Measurements from ENCODE around the gene SLC25A11. TPM values are rescaled to one million over a fixed set of nuclear protein-coding genes. Genes with fewer than 3 reads are reported as not detected.

The SLC25A11 gene
- total RNA-seq, 1 donor from 2014 or later, result 59.1 TPM

GRCh38 chr17:4967539-4968485 lies 28.0 kb upstream of the SLC25A11 start, which contains the start of gene SPAG7:
TSS of gene SPAG7 (minus strand) at chr17:4967817. CDS start at chr17:4967804, 13 bp downstream.
- FAIRE-seq (no peak), DNase-seq (ENCODE audit: low spot score in 2 of 2) (peak; percentile 95 to 97)

DNA sequence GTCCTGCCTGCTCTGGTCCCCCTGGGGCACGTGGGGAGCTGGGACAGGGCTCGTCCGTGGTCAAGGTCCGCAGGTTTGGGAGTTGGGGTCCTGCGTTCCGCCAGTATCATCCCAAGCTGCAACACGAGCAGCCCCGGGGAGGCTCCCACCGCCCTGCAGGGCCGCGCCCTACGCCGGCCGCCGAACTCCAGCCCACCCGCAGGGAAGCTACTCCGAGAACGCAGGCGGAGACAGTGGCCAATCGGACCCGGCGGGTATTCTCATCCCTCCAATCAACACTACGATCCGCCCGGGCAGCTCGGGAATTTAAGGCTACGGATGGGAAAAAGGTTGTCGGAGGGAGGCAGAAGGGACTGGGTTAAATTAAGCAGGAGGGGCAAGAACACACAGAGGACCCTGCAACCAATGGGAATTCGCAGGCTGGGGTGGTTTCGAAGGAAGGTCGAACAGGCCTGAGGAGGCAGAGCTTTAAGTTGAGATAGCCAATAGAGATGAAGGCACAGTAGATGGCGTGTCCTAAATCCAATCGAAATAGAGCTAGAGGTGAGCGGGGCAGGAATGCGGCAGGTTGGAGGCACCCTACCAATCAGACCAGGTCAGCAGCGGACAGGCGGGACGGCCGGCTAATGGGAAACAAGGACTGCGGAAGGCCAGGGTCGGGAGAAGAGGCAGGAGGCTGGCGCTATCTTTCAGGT lies 27.1 kb upstream of the SLC25A11 start:
- peak; percentile 97 for FAIRE-seq
- peak; percentile 97 to 98 for DNase-seq (ENCODE audit: low spot score in 2 of 2)

DNA sequence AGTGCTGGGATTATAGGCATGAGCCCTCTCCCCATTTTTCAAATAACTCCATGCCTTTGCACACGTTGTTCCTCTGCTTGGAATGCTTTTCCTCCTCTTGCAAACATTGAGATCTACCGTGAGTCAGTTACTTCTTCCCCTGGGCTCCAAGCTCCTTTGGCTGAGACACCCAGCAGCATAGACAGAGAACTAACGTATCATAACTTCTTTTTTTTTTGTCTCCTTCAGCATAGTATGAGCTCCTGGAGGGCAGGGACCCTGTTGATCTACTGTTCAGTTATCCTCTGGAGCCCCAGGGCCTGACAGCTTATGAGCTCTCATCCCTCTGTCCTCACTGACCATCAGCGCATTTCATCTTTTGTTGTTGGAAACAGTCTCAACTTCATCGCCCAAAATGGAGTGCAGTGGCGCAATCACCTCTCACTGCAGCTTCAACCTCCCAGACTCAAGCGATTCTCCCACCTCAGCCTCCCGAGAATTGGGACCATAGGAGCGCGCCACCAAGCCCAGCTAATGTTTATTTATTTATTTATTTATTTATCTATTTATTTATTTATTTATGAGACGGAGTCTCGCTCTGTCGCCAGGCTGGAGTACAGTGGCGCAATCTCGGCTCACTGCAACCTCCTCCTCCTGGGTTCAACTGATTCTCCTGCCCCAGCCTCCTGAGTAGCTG lies 25.6 kb upstream of the SLC25A11 start:
- no peak for FAIRE-seq
- no peak for DNase-seq (ENCODE audit: low spot score in 2 of 2)

DNA sequence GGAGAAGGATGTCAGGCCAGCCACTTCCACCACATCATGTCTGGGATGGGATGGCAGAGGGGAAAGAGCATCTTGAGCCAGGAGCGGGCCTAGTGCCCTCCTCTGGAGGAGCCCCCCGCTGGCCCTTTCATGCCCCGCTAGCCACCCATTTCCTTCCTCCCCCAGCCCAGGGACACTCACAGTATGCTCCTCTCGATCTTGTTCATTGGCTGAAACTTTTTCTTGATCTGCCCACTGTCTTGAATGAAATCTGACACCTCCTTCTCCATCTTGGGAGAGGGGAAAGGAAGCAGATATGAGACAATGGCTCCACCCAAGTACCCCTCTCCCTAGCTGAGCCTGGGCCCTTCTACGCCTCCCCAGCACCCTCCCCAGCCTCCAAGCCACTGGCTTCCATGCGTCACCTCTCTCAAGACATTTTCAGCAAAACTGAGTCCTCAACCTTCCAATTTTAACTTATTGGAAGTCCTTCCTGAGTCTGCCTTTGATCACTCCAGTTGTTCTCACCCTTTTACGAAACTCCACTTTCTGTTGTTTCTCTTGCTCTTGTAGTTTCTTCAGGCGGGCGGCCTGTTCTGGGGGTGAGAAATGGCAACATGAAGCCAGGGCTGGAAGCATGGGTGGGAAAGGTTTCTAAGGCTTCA lies 20.6 kb upstream of the SLC25A11 start:
- no peak for FAIRE-seq

DNA sequence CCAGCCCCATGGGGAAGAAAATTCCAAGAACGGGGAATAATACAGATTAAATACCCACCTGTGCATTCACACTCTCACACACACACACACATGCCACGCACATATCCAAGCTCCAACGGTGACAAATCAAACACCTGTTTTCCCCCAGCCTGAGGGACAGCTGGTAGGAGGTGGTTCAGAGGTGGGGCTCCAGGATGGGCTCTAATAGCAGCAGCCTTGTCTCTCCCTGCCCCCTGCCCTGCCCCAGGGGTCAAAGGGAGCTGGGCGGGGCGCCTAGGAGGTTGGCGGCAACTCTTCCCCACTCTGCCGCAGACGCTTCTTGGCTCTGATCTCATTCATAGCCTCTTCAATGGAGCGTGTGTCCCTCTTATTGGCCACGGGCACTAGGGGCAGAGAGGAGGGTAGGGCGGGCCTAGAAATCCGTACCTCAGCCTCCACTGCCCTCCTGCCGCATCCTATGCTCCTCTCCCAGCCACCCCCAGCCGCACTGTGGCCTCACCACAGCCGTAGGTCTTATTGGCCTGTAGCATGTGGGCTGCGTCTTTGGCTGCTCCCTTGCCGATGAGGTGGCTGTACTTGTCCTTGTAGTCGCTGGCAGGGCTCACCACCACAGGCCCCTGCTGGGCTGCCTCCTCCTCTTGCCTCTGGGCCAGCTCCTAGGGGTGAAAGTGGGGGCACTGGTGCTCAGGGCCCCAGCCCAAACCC lies 19.6 kb upstream of the SLC25A11 start:
- DNase-seq (ENCODE audit: low spot score in 2 of 2) (no peak), FAIRE-seq (no peak)

More for the DNA sequence above, 20.6 kb upstream of the SLC25A11 start:
- no peak for DNase-seq (ENCODE audit: low spot score in 2 of 2)

- DNase-seq (ENCODE audit: low spot score in 2 of 2), result no peak
- no peak for FAIRE-seq
These were observed 18.3 kb upstream of the SLC25A11 start for GRCh38 chr17:4958102-4958501.

- FAIRE-seq (no peak), DNase-seq (ENCODE audit: low spot score in 2 of 2) (no peak)
These were observed 16.7 kb upstream of the SLC25A11 start for GRCh38 chr17:4956493-4957061.

- DNase-seq (ENCODE audit: low spot score in 2 of 2) (no peak), FAIRE-seq (no peak)
These were observed 15.2 kb upstream of the SLC25A11 start for GRCh38 chr17:4955091-4955490.

DNA sequence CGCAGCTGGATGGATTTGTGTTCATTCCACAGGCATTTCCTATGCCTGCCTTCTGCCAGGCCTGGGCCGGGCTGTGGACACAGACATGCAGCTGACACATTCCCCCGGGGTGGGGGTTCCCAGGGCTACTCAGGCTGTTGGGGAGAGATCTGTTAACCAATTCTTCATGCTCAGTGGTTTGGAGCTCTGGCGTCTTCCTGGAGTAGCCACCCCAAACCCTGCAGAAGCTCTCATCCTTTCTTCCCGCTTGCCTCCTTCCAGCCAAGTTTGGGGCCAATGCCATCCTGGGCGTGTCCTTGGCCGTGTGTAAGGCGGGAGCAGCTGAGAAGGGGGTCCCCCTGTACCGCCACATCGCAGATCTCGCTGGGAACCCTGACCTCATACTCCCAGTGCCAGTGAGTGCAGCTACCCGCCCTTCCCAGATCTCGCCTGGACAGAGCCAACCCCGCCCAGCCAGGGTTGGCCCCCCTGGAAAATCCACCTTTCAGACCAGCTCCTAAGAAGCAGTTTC lies 13.7 kb upstream of the SLC25A11 start:
- DNase-seq (ENCODE audit: low spot score in 2 of 2) (no peak), FAIRE-seq (no peak)

- DNase-seq (ENCODE audit: low spot score in 2 of 2), result no peak
- FAIRE-seq, result no peak
These were observed 11.6 kb upstream of the SLC25A11 start for GRCh38 chr17:4951486-4951885.

GRCh38 chr17:4950746-4951204 lies 10.9 kb upstream of the SLC25A11 start, which contains the start of gene ENO3:
TSS of gene ENO3 (plus strand) at chr17:4951119. CDS start at chr17:4951830, 711 bp downstream.
- DNase-seq (ENCODE audit: low spot score in 2 of 2) (no peak), FAIRE-seq (no peak)

GRCh38 chr17:4950075-4950745 lies 10.4 kb upstream of the SLC25A11 start:
- FAIRE-seq (no peak), DNase-seq (ENCODE audit: low spot score in 2 of 2) (no peak)

- DNase-seq (ENCODE audit: low spot score in 2 of 2) (peak; percentile 64 to 83), FAIRE-seq (no peak)
These were observed 9.7 kb upstream of the SLC25A11 start for GRCh38 chr17:4949321-4950074.

DNA sequence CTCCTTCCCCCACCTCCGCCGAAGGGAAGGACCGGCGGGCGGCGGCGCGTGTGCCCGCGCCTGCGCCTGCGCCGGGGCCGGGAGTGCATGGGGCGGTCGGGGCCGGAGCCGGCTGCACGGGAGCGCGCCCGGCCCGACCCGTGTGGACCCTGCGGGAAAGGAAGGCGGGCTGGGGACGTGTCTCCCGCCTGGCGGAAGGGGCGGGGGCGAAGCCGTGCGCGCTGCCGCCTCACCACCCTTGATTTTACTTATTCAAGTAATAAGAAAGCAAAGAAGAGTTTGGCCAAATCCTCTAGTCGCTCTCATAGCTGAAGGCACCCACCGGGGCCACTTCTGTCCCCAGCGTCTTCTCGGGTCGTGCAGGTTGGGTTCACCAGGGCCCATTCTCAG lies 9.1 kb upstream of the SLC25A11 start:
- DNase-seq (ENCODE audit: low spot score in 2 of 2) (peak; percentile 95 to 97), FAIRE-seq (no peak)

- FAIRE-seq, result no peak
These were observed 8.5 kb upstream of the SLC25A11 start, which contains the start of gene PFN1 for GRCh38 chr17:4948166-4948930. TSS of gene PFN1 (minus strand) at chr17:4948530. CDS start at chr17:4948394, 136 bp downstream.

DNA sequence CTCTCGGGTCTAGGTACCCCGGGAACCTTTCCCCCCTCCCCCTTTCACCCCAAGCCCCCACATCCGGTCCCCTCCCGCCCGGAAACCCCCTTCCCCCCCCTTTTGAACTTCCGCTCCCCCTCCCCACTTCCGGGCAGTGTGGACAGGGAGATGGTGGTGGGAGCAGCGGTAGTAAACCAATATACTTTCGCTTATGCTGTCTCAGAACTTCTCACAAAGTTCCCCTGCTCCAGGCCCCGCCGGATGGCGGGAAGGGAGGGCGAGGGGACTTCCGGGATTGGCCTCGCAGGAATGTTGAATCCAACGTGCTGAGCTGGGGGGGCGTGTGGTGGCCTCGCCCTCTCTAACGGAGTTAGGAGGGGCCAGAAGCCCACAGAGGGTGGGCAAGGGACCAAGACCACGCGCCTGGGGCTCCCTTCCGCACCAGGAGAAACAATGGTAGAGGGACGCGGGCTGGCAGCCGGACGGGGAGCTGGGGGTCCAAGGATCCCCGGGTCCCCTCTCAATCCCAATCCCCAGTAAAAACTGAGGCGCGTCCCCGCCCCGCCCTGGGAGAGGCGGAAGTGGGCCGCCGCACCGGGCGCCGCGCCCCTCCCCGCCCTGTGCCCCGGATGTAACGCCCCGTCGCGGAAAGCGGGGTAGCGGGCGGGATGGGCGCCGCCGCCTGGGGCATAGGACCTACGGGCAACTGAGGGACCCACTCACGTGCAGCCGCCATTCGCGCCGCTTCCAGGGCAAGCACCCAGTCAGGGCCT lies 7.7 kb upstream of the SLC25A11 start:
- no peak for FAIRE-seq
- peak; percentile 70 to 71 for DNase-seq (ENCODE audit: low spot score in 2 of 2)

More at GRCh38 chr17:4948166-4948930, 8.5 kb upstream of the SLC25A11 start, which contains the start of gene PFN1:
- peak; percentile 90 to 97 for DNase-seq (ENCODE audit: low spot score in 2 of 2)

Measured in frontal cortex (tissue), 4 donors.